CD4-positive, alpha-beta T cell treated with Interleukin-15 for 1 hour (primary cell): ENCODE data around the gene SULT1A3.
"Not testable (repeated sequence)": the region's sequence is repeated elsewhere in the genome, so short reads cannot be mapped to it uniquely, and the experiment has no call there.

Experiments
- DNase-seq: peaks from one replicate; pipeline ENCODE4 v3.0.0-alpha.2; 2020

SULT1A3 gene

GRCh38 chr16:30187556-30187865 is 11.5 kb upstream of the SULT1A3 start:
- DNase-seq, result no peak

GRCh38 chr16:30187971-30188561 is 11.0 kb upstream of the SULT1A3 start:
- DNase-seq, result no peak

- DNase-seq, result not testable (repeated sequence)
Measured at GRCh38 chr16:30191158-30191557, 7.9 kb upstream of the SULT1A3 start.

- DNase-seq, result not testable (repeated sequence)
Measured at GRCh38 chr16:30193098-30193497, 6.0 kb upstream of the SULT1A3 start.

GRCh38 chr16:30193615-30194014 is 5.4 kb upstream of the SULT1A3 start, which contains the start of the genes BOLA2B and SLX1A:
BOLA2B (minus strand) TSS chr16:30193666; CDS start chr16:30193595, 71 bp downstream.
SLX1A (plus strand) TSS chr16:30193875; CDS start chr16:30194085, 210 bp downstream.
- DNase-seq, result not testable (repeated sequence)

- DNase-seq, result not testable (repeated sequence)
Measured at GRCh38 chr16:30194172-30194925, 4.7 kb upstream of the SULT1A3 start.

GRCh38 chr16:30197001-30197400 is 2.1 kb upstream of the SULT1A3 start:
- not testable (repeated sequence) for DNase-seq

- not testable (repeated sequence) for DNase-seq
Measured at GRCh38 chr16:30199608-30200343, 721 bp downstream of the SULT1A3 start.

GRCh38 chr16:30205541-30206236 is 6.6 kb downstream of the SULT1A3 start:
- DNase-seq, result not testable (repeated sequence)

- not testable (repeated sequence) for DNase-seq
Measured at GRCh38 chr16:30206252-30206651, 7.2 kb downstream of the SULT1A3 start.

GRCh38 chr16:30207063-30207704 is 8.1 kb downstream of the SULT1A3 start:
- peak; percentile 22 for DNase-seq

GRCh38 chr16:30209032-30209431 is 10.0 kb downstream of the SULT1A3 start:
- peak; percentile 63 for DNase-seq

GRCh38 chr16:30211414-30211813 is 12.4 kb downstream of the SULT1A3 start:
- not testable (repeated sequence) for DNase-seq

GRCh38 chr16:30217082-30217481 is 18.0 kb downstream of the SULT1A3 start:
- DNase-seq, result not testable (repeated sequence)

- not testable (repeated sequence) for DNase-seq
Measured at GRCh38 chr16:30248379-30248778, 49.3 kb downstream of the SULT1A3 start, which contains the start of gene NPIPB13. NPIPB13 (minus strand) TSS chr16:30248479; CDS start chr16:30245573, 2,906 bp downstream.
